Measurements from ENCODE around the gene GPR176.

The GPR176 gene

DNA sequence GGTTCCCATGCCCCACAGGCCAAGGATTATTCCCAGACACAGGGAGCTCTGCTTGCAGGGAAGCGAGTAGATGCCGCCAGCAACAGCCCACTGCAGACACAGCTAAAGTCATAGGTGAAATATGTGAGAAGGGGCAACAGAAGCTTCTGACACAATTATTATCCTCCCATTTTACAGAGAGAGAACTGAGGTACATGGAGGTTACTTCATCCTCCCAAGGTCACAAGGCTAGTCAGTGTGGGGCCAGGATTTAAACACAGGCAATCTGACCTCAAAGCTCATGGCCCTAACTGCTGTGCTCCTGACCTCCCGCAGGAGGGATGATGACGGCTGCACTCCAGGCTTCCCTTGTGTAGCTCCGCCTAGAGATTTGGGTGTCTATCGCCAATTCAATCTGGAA, 121.7 kb downstream of the GPR176 start:
- Histone ChIP-seq H3K36me3 (ENCODE audit: control insufficient read depth in 2 of 2, insufficient read depth in 1 of 2, low read length in 2 of 2) (no peaks in the 10 kb centered on the region), H3K27ac (ENCODE audit: extremely low read depth, low read depth, low read length) (no peak overlapping the region), H3K4me1 (ENCODE audit: control insufficient read depth, insufficient read depth, low read length) (no peaks in the 10 kb centered on the region), H3K4me3 (ENCODE audit: low read depth, low read length) (no peak overlapping the region), H3K9me3 (ENCODE audit: control insufficient read depth, insufficient read depth, low read depth, low read length) (no peaks in the 10 kb centered on the region)
- POLR2A ChIA-PET, result no interaction called here
- TF ChIP-seq ZNF175 (tag by site-specific recombination; IDR thresholded peaks at IDR 0.05) (no peak), ZNF433 (tag by site-specific recombination; IDR thresholded peaks at IDR 0.05; ENCODE audit: low read depth) (no peak), ZNF518A (tag by site-specific recombination; conservative IDR thresholded peaks at IDR 0.05; ENCODE audit: low read depth) (no peak), YY1 (tag by site-specific recombination; IDR thresholded peaks at IDR 0.05) (no peak), ZNF660 (tag by site-specific recombination; IDR thresholded peaks at IDR 0.05) (no peak)
- TF ChIP-seq, protein P1, sequence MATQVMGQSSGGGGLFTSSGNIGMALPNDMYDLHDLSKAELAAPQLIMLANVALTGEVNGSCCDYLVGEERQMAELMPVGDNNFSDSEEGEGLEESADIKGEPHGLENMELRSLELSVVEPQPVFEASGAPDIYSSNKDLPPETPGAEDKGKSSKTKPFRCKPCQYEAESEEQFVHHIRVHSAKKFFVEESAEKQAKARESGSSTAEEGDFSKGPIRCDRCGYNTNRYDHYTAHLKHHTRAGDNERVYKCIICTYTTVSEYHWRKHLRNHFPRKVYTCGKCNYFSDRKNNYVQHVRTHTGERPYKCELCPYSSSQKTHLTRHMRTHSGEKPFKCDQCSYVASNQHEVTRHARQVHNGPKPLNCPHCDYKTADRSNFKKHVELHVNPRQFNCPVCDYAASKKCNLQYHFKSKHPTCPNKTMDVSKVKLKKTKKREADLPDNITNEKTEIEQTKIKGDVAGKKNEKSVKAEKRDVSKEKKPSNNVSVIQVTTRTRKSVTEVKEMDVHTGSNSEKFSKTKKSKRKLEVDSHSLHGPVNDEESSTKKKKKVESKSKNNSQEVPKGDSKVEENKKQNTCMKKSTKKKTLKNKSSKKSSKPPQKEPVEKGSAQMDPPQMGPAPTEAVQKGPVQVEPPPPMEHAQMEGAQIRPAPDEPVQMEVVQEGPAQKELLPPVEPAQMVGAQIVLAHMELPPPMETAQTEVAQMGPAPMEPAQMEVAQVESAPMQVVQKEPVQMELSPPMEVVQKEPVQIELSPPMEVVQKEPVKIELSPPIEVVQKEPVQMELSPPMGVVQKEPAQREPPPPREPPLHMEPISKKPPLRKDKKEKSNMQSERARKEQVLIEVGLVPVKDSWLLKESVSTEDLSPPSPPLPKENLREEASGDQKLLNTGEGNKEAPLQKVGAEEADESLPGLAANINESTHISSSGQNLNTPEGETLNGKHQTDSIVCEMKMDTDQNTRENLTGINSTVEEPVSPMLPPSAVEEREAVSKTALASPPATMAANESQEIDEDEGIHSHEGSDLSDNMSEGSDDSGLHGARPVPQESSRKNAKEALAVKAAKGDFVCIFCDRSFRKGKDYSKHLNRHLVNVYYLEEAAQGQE (tag by site-specific recombination; IDR thresholded peaks at IDR 0.05), result no peak
- CTCF ChIA-PET, result no interaction called here

- H3K36me3 ChIP-seq (ENCODE audit: control insufficient read depth in 2 of 2, insufficient read depth in 1 of 2, low read length in 2 of 2), result no peaks in the 10 kb centered on the region
- ChIA-PET POLR2A (no interaction called here), CTCF (no interaction called here)
- H3K27ac ChIP-seq (ENCODE audit: extremely low read depth, low read depth, low read length), result no peak overlapping the region
- no peak for TF ChIP-seq ZNF416 (tag by site-specific recombination; IDR thresholded peaks at IDR 0.05)
- no peaks in the 10 kb centered on the region for H3K4me1 ChIP-seq (ENCODE audit: control insufficient read depth, insufficient read depth, low read length)
- no peaks in the 10 kb centered on the region for H3K9me3 ChIP-seq (ENCODE audit: control insufficient read depth, insufficient read depth, low read depth, low read length)
- H3K4me3 ChIP-seq (ENCODE audit: low read depth, low read length), result no peak overlapping the region
Observed at GRCh38 chr15:39797407-39797806, 122.7 kb downstream of the GPR176 start.

- Histone ChIP-seq H3K4me1 (ENCODE audit: control insufficient read depth, insufficient read depth, low read length) (no peaks in the 10 kb centered on the region), H3K9me3 (ENCODE audit: control insufficient read depth, insufficient read depth, low read depth, low read length) (no peaks in the 10 kb centered on the region), H3K27ac (ENCODE audit: extremely low read depth, low read depth, low read length) (no peak overlapping the region), H3K36me3 (ENCODE audit: control insufficient read depth in 2 of 2, insufficient read depth in 1 of 2, low read length in 2 of 2) (no peaks in the 10 kb centered on the region), H3K4me3 (ENCODE audit: low read depth, low read length) (no peak overlapping the region)
- CTCF ChIA-PET, result no interaction called here
- POLR2A ChIA-PET, result no interaction called here
- TF ChIP-seq MYNN (tag by site-specific recombination; IDR thresholded peaks at IDR 0.05; ENCODE audit: borderline replicate concordance) (no peak), ZNF677 (tag by site-specific recombination; IDR thresholded peaks at IDR 0.05) (no peak), ZNF324 (tag by site-specific recombination; IDR thresholded peaks at IDR 0.05) (no peak), ZSCAN16 (tag by site-specific recombination; IDR thresholded peaks at IDR 0.05) (no peak), ZNF610 (tag by site-specific recombination; IDR thresholded peaks at IDR 0.05; ENCODE audit: borderline replicate concordance) (no peak), GLIS1 (tag by site-specific recombination; IDR thresholded peaks at IDR 0.05) (no peak), KLF16 (tag by site-specific recombination; IDR thresholded peaks at IDR 0.05) (no peak), ZBTB8A (tag by site-specific recombination; IDR thresholded peaks at IDR 0.05) (no peak)
Observed at GRCh38 chr15:39796601-39797000, 123.5 kb downstream of the GPR176 start.
